ENCODE measurements around the gene POLDIP3.
"Not testable (repeated sequence)": the region's sequence is repeated elsewhere in the genome, so short reads cannot be mapped to it uniquely, and the experiment has no call there.

POLDIP3 gene

GRCh38 chr22:42560381-42560780 is 54.3 kb downstream of the POLDIP3 start:
- ChIA-PET CTCF (interaction anchor here (1.3 to 1.5 kb wide), 3 partner anchors 10 to 17 kb away, joined by 4 to 5 read pairs (median 4); no protein-coding TSS in a partner anchor), POLR2A (no interaction called here)
- no peak for DNase-seq (ENCODE audit: extremely low spot score)
- no peak for TF ChIP-seq CTCF (IDR thresholded peaks at IDR 0.05; ENCODE audit: control extremely low read depth, extremely low read depth, low read depth, missing control alignments)

- POLR2A ChIA-PET = interaction anchor here (0.7 kb wide), 1 partner anchor 105 kb away, joined by 3 read pairs; no protein-coding TSS in a partner anchor
Measured at GRCh38 chr22:42553475-42554361, 61.0 kb downstream of the POLDIP3 start, which contains the start of gene SERHL2. TSS of gene SERHL2 (plus strand) at chr22:42553956. CDS start at chr22:42554021, 65 bp downstream.

GRCh38 chr22:42552294-42552647 is 62.4 kb downstream of the POLDIP3 start:
- DNase-seq (ENCODE audit: extremely low spot score); POLR2A ChIA-PET: not testable (repeated sequence)
- CTCF ChIA-PET = interaction anchor here (0.7 to 2.4 kb wide), 5 partner anchors 10 to 109 kb away, joined by 3 to 6 read pairs (median 5); no protein-coding TSS in a partner anchor

More at GRCh38 chr22:42553475-42554361, 61.0 kb downstream of the POLDIP3 start, which contains the start of gene SERHL2:
- peak; percentile 92 for DNase-seq (ENCODE audit: extremely low spot score)
- CTCF ChIA-PET = interaction anchor here (2.4 kb wide), 2 partner anchors 9 to 20 kb away, joined by 5 read pairs; no protein-coding TSS in a partner anchor
- no peak for TF ChIP-seq CTCF (IDR thresholded peaks at IDR 0.05; ENCODE audit: control extremely low read depth, extremely low read depth, low read depth, missing control alignments)

- no peak for TF ChIP-seq CTCF (IDR thresholded peaks at IDR 0.05; ENCODE audit: control extremely low read depth, extremely low read depth, low read depth, missing control alignments)
- CTCF ChIA-PET = interaction anchor here (1.0 to 2.2 kb wide), 3 partner anchors 8 to 16 kb away, joined by 3 to 7 read pairs (median 5); no protein-coding TSS in a partner anchor
- POLR2A ChIA-PET = interaction anchor here (0.9 kb wide), 1 partner anchor 67 kb away, joined by 3 read pairs; no protein-coding TSS in a partner anchor
- DNase-seq (ENCODE audit: extremely low spot score) = no peak
Measured at GRCh38 chr22:42549331-42550060, 65.2 kb downstream of the POLDIP3 start.

- DNase-seq (ENCODE audit: extremely low spot score) = no peak
- TF ChIP-seq CTCF (IDR thresholded peaks at IDR 0.05; ENCODE audit: control extremely low read depth, extremely low read depth, low read depth, missing control alignments) = no peak
- ChIA-PET CTCF (interaction anchor here (0.6 to 2.2 kb wide), 3 partner anchors 11 to 111 kb away, joined by 3 to 7 read pairs (median 5); no protein-coding TSS in a partner anchor), POLR2A (no interaction called here)
Measured at GRCh38 chr22:42548597-42549330, 65.9 kb downstream of the POLDIP3 start.

GRCh38 chr22:42548126-42548525 is 66.6 kb downstream of the POLDIP3 start:
- CTCF ChIA-PET = interaction anchor here (0.6 to 2.2 kb wide), 2 partner anchors 15 to 110 kb away, joined by 3 to 7 read pairs; no protein-coding TSS in a partner anchor
- DNase-seq (ENCODE audit: extremely low spot score); POLR2A ChIA-PET: not testable (repeated sequence)

GRCh38 chr22:42547562-42547961 is 67.1 kb downstream of the POLDIP3 start:
- TF ChIP-seq CTCF (IDR thresholded peaks at IDR 0.05; ENCODE audit: control extremely low read depth, extremely low read depth, low read depth, missing control alignments) = no peak
- CTCF ChIA-PET = no interaction called here

More at GRCh38 chr22:42547562-42547961, 67.1 kb downstream of the POLDIP3 start:
- no peak for DNase-seq (ENCODE audit: extremely low spot score)
- POLR2A ChIA-PET = no interaction called here
